GM18909 (cell line): ENCODE measurements around the gene PRR36.
"Not testable (repeated sequence)": the region's sequence is repeated elsewhere in the genome, so short reads cannot be mapped to it uniquely, and the experiment has no call there.

Source experiments
- ATAC-seq: cut with Tn5 transposase; IDR thresholded peaks from one replicate; pipeline ENCODE4 v1.9.1; 2021; ENCODE audit warnings: mild to moderate bottlenecking; ENCODE audit not compliant: unreplicated experiment, poor library complexity

Gene PRR36

DNA sequence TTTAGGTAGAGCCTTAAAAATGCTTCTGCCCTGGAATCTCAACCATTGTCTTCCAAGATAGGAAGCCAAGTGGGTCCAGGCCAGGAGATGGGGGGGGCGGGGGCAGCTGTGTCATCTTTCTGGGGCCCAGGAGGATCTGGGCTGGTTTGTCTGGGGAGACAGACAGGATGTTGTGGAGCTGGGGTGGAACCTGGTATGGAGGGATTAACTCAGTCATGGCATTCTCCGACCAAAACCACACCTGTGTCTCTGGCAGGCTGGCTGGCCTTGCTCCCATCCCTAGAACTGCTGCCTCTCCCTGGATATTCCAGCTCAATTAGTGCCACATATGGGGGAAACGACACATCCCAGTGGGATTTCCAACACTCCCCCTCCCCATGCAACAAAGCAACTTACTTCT is 26.7 kb upstream of the PRR36 start:
- ATAC-seq = no peak

DNA sequence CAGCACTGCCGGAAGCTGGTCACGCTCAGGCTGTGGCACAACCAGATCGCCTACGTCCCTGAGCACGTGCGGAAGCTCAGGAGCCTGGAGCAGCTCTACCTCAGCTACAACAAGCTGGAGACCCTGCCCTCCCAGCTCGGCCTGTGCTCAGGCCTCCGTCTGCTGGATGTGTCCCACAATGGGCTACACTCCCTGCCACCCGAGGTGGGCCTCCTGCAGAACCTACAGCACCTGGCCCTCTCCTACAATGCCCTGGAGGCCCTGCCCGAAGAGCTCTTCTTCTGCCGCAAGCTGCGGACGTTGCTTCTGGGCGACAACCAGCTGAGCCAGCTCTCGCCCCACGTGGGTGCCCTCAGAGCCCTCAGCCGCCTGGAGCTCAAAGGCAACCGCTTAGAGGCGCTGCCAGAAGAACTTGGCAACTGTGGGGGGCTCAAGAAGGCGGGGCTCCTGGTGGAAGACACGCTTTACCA is 26.2 kb upstream of the PRR36 start:
- no peak for ATAC-seq

DNA sequence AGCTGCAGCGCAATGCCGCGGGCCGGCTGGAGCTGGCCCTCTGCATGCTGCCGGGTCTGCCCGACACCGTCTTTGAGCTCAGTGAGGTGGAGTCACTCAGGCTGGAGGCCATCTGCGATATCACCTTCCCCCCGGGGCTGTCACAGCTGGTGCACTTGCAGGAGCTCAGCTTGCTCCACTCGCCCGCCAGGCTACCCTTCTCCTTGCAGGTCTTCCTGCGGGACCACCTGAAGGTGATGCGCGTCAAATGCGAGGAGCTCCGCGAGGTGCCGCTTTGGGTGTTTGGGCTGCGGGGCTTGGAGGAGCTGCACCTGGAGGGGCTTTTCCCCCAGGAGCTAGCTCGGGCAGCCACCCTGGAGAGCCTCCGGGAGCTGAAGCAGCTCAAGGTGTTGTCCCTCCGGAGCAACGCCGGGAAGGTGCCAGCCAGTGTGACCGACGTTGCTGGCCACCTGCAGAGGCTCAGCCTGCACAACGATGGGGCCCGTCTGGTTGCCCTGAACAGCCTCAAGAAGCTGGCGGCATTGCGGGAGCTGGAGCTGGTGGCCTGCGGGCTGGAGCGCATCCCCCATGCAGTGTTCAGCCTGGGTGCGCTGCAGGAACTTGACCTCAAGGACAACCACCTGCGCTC is 25.7 kb upstream of the PRR36 start:
- ATAC-seq = no peak

DNA sequence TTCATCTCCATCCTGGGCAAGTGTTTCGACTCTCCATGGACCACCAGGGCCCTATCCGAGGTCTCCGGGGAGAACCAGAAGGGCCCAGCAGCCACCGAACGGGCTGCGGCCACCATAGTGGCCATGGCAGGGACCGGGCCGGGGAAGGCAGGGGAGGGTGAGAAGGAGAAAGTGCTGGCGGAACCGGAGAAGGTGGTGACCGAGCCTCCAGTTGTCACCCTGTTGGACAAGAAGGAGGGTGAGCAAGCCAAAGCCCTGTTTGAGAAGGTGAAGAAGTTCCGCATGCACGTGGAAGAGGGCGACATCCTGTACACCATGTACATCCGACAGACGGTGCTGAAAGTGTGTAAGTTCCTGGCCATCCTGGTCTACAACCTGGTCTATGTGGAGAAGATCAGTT is 24.8 kb upstream of the PRR36 start:
- ATAC-seq = no peak

DNA sequence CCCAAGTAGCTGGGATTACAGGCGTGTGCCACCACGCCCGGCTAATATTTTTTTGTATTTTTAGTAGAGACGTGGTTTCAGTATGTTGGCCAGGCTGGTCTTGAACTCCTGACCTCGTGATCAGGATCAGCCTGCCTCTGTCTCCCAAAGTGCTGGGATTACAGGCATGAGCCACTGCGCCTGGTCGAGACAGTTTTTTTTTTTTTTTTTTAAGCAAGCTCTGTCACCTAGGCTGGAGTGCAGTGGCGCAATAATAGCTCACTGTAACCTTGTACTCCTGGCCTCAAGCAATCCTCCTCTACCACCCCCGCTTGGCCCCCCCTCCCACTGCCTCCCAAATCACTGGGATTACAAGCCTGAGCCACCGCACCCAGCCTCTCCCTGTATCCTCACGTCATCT is 23.1 kb upstream of the PRR36 start:
- no peak for ATAC-seq

DNA sequence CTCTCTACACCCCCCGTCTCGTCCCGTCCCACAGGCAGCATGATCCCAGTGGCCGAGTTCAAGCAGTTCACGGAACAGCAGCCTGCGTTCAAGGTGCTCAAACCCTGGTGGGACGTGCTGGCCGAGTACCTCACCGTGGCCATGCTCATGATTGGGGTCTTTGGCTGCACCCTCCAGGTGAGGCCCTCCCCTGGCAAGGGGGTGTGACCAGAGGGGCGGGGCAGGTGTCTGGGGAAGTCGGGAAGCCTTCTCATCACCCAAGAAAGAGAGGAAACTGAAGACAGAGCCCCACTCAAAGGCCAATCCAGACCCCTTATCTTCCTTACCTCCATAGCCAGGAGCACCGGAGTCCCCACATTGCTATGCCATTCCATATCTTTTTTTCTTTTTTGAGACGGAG is 21.4 kb upstream of the PRR36 start:
- ATAC-seq = no peak

DNA sequence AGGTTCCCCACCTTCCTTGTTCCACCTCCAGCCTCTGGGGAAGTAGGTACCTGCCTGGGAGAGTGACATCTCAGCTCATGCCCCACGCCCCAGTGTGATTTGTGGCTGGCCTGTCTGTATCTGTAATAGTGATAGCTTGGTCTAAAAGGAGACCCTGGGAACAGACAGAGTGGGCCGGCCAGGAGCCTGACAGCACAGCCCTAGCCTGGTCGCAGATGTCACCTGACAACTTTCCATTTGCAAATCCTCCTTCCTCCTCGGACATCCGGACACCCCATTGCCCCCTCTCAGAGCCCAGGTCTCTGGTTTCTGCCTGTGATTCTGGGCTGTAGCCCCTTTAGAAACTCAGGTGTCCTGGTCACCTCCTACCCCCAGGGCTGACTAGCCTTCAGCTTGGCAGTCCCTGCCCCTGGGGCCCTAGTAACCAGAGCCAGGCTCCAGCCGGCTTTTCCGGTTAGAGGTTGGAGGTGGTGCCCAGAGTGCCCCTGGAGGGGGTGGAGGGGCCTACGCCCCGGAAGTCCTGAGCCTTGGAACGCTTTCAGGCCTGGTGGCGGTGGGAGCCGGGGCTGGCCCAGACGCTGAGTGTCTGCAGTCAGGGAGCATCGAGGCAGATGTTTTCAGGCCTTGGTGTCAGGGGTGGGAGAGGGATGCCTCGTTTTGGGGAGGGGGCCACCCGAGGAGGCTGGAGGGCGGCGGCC is 20.6 kb upstream of the PRR36 start:
- no peak for ATAC-seq

DNA sequence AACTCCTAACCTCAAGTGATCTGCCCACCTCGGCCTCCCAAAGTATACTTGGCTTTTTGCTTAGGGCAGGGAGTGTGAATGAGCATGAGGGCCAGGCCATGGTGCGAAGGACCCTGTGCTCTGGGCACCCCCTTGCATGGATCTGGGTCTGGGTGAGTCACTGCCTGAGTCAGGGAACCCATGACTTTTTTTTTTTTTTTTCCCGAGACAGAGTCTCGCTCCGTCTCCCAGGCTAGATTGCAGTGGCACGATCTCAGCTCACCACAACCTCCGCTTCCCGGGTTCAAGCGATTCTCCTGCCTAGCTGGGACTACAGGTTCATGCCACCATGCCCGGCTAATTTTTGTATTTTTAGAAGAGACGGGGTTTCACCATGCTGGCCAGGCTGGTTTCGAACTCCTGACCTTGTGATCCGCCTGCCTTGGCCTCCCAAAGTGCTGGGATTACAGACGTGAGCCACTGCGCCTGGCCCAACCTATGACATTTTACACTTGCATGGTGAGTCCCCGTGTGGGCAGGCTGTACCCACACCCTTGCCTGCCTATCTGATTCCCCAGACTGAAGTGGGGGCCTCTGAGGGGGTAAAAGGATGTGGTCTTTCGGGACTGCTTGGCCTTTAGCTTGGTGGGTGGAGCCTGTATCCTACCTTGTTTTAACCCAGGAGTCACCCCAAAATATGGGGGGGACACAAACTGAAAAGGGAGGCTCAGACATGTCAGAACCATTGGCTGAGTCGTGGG is 19.3 kb upstream of the PRR36 start:
- not testable (repeated sequence) for ATAC-seq

DNA sequence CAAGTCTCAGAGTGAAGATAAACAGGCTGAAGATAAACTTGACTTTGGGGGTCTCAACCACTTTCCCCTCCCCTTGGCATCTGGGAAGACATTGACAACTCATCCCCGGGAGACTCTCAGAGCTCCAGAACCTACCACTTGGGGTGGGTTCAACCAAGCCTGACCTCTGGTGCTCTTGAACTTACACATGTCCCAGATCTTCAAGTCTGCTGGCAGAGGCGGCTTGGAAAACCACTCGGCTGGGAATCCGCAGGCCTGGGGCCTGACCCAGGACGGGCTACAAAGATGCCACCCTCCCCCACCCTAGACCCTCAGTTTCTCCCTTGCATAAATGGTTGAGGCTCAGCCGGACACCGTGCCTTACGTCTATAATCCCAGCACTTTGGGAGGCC is 14.6 kb upstream of the PRR36 start:
- ATAC-seq = no peak

DNA sequence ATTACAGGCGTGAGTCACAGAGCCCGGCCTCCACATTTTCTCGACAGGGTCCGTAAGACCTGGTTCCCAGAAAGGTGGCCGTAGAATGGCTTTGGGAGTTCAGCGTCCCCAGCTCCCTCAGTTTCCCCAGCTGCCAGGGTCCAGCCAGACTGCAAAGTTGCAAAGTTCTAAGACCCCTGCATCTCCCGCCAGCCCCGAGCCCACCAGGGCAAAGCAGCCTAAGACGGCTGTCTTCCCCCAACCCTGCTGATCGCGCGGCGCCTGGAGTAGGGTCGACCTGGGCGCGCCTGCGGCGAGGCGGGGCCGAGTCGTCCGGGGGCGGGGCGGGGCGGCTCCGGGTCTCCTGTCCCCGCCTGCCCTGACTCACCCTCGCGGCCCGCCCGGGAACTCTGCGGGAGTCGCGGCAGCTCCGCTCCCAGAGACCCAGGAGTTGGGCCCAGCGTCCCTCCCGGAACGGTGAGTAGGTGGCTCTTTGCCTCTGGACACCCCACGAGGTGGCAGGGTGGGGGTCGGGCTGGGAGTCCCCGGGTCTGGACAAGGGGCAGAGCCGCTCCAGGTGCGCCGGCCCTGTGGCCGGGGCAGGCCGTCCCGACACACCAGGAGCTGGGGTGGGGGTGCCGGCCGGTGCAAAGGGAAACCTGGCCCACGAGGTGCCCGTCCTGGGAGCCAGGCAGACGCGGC is 14.1 kb upstream of the PRR36 start, which contains the start of gene LRRC8E:
Gene LRRC8E (plus strand): TSS at position 366 of the 681 bp plus-strand sequence. CDS start 7,094 bp downstream, outside the sequence.
- no peak for ATAC-seq

DNA sequence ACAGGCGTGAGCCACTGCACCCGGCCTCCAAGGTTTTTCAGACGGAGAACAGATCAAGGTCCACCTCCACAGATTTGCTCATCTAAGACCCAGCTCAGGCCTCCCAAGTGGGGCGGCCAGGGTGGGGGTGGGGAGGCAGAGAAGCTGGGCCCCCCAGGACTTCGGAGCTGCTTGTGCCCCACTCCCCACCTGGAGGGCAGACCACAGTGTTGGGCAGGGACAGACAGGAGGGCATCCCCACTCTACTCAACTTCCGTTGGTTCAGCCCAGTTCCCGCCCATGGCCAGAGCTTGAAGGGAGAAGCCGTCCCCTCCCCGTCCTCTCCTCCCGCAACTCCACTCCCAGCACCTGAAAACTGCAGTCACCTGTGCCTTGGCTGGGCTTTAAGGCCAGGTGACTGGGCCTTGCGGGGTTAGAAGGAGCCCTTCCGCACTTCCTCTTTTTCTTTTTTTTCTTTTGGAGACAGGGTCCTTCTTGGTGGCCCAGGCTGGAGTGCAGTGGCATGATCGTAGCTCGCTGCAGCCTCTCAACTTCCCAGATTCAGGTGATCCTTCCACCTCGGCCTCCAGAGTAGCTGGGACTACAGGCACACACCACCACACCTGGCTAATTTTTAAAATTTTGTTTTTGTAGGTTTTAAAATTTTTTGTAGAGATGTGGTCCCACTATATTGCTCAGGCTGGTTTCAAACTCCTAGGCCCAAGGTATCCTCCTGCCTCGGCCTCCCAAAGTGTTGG is 13.4 kb upstream of the PRR36 start:
- no peak for ATAC-seq

DNA sequence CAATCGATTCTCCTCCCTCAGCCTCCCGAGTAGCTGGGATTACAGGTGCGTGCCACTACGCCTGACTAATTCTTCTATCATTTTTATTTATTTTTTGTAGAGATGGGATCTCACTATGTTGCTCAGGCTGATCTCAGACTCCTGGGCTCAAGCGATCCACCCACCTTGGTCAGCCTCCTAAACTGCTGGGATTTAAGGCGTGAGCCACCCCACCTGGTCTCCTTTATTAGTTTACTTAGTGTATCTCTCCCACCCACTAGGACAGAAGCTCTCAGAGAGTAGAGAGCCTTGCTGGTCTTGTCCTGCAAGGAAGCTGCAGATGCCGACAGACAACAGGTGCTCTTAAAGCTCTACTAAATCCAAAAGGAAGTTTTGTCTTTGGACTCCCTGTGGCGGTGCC is 11.6 kb upstream of the PRR36 start:
- no peak for ATAC-seq

DNA sequence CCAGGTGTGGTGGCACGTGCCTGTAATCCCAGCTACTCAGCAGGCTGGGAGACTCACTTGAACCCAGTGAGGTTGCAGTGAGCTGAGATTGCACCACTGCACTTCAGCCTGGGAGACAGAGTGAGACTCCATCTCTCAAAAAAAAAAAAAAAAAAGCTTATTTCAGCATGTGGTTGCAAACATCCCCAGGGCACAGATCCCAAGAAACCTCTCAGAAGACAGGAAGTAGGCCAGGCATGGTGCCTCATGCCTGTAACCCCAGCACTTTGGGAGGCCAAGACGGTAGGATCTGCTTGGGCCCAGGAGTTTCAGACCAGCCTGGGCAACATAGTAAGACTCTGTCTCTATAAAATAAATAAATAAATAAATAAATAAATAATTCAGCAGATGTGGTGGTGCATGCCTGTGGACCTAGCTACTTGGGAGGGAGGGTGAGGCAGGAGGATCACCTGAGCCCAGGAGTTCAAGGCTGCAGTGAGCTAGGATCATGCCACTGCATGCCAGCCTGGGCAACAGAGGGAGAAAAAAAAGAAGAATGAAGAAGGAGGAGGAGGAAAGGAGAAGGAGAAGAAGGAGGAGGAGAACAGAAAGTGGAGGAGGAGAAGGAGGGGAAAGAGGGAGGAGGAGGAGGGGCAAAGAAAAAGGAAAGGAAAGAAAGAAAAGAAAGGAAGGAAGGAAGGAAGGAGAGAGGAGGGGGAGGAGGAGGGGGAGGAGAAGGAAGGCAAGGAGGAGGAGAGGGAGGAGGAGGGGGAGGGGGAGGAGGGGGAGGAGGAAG is 9.8 kb upstream of the PRR36 start:
- no peak for ATAC-seq

DNA sequence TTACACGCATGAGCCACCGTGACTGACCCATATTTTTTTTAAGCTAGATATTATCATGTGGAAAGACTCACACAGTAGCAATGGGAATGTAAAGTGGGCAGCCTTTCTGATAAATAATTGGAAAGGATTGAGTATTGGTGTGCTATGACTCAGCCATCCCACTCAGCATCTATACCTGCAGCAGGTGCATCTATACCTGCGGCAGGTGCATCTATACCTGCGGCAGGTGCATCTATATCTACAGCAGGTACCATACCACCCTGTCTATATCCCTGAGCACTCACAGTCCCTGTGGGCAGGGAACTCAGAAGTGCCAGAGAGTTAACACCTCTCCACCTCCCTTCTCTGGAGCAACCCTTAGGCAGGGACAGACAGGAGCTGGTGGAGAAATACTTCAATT is 8.9 kb upstream of the PRR36 start:
- ATAC-seq = no peak

DNA sequence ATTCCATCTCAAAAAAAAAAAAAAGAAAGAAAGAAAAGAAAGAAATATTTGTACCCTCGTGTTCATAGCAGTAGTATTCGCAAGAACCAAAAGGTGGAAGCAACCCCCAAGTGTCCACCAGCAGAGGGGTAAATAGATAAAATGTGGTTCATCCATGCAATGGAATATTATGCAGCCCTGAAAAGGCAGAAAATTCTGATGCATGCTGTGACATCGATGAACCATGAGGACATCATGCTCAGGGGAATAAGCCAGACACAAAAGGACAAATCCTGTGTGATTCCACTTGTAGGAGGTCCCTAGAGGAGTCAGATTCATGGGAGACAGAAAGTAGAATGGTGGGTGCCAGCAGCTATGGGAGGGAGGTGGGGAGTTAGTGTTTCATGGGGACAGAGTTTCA is 7.7 kb upstream of the PRR36 start:
- ATAC-seq = no peak

DNA sequence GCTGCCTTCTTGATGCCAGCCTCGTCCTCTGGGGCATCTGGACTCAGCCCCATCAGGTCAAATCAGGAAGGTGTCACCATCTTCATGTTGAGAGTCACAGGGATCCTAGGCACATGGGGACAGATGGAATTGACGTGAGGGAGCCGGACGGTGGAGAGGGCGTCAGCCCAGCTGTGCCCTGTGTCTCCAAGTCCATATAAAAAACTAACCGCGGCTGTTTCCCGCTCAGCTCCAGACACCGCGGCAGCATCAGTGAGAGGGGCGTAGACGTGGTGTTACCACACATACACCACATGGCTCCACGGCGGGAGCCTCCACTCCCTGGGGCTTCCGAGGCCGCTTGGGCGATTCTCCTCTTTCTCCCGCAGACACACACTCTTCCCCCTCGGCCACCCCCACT is 5.6 kb upstream of the PRR36 start:
- no peak for ATAC-seq

DNA sequence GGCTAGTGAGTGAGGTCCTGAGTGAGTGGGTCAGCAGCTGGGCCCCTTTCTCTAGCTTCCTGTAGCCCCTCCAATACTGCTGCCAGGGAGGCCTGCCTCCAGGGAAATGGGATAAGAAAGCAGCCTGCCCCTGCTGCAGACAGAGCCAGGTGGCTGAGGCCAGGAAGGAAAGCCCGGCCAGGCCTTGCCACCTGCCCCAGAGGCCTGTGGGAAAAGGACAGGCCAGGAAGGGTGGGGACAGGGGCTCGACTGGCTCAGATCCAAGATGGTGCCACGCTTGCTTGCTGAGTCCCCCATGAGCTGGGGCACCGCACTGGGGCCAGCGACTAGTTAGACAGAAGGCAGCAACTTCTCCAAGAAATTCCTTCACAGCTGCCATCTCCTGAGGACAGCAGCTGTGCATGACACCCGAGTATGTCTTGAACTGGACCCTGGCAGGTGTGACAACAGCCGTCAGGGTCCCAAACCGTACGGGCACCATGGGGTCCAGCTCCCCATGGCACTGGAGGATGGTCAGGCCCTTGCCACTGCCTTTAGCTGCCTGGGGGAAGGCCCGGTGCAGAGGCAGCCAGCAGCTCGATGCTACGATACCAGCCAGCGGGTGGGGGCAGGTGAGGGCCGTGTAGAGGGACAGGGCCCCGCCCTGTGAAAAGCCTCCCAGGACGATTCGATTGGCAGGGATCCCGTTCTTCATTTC is 5.1 kb upstream of the PRR36 start:
- no peak for ATAC-seq

DNA sequence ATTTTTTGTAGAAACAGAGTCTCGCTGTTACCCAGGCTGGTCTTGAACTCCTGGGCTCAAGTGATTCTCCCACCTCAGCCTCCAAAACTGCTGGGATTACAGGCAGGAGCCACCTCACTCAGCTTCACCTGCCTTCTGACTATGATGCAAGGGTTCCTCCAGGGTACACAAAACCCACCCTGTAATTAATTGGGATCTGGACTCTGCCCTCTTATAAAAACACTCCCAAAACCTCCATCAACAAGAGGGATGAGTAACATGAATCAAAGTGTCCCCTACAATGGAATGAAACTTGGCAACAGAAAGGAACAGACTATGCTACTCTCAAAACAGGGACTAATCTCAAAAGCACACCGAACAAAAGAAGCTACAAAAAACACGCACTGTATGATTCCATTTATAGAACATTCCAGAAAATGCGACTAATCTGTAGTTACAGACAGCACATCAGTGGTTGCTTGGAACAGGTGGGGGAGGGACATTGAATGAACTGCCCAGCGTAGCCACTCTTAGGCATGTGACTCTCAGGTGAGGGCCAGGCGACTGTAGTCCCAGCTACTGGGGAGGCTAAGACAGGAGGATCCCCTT is 3.2 kb upstream of the PRR36 start:
- no peak for ATAC-seq

DNA sequence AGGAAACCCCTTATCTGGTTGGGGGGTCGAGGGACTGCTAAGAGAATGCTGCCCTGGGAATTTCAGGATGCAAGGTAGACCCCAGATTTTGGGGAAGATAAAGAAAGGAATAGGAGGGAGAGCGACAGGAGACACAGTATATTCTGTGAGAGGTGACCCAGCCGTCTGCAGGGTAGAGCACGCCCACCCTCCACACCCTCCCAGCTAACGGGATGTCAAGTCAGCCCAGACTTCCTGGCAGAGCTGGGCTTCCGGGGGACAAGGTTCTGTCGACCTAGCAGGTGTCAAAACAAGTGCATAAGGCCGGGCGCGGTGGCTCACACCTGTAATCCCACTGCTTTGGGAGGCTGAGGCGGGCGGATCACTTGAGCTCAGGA is 695 bp upstream of the PRR36 start:
- ATAC-seq = no peak
